ENCODE measurements around the gene CAMK1D.

The CAMK1D gene

GRCh38 chr10:12658526-12658925, 309.2 kb downstream of the CAMK1D start:
- H3K4me2 ChIP-seq (ENCODE audit: low read length) = no peak overlapping the region
- peaks cover 1% of the 10 kb centered on the region; the same call in 1 of the 2 replicates for H3K36me3 ChIP-seq (ENCODE audit: control insufficient read depth, low read length)
- no peaks in the 10 kb centered on the region for H3F3A ChIP-seq (ENCODE audit: control insufficient read depth, insufficient read depth)
- H3K4me1 ChIP-seq (ENCODE audit: control insufficient read depth, low read length) = no peaks in the 10 kb centered on the region
- no peaks in the 10 kb centered on the region for H3K9me2 ChIP-seq (replicated peaks; ENCODE audit: control insufficient read depth, low read length)
- no peak overlapping the region for H3K27ac ChIP-seq (ENCODE audit: low read depth, low read length)
- TF ChIP-seq EZH2phosphoT487 (IDR thresholded peaks at IDR 0.05; ENCODE audit: borderline replicate concordance, low read length) (no peak), CTCF (IDR thresholded peaks at IDR 0.05; ENCODE audit: low read depth, low read length, poor library complexity, severe bottlenecking) (no peak)
- H3K4me3 ChIP-seq (ENCODE audit: low read length) = no peak overlapping the region
- peaks cover 18% of the 10 kb centered on the region for H3K79me2 ChIP-seq (ENCODE audit: control insufficient read depth, low read length)
- H3K27me3 ChIP-seq (ENCODE audit: control insufficient read depth, low read length) = no peaks in the 10 kb centered on the region
- H4K20me1 ChIP-seq (ENCODE audit: control insufficient read depth, insufficient read depth, low read depth, low read length) = no peaks in the 10 kb centered on the region
- no peaks in the 10 kb centered on the region for H3K9me3 ChIP-seq (ENCODE audit: control insufficient read depth, insufficient read depth, low read length)

GRCh38 chr10:12659706-12660105, 310.4 kb downstream of the CAMK1D start:
- H3K4me2 ChIP-seq (ENCODE audit: low read length) = no peak overlapping the region
- no peaks in the 10 kb centered on the region for H3K27me3 ChIP-seq (ENCODE audit: control insufficient read depth, low read length)
- peaks cover 18% of the 10 kb centered on the region for H3K79me2 ChIP-seq (ENCODE audit: control insufficient read depth, low read length)
- H3K4me1 ChIP-seq (ENCODE audit: control insufficient read depth, low read length) = no peaks in the 10 kb centered on the region
- H4K20me1 ChIP-seq (ENCODE audit: control insufficient read depth, insufficient read depth, low read depth, low read length) = no peaks in the 10 kb centered on the region
- TF ChIP-seq EZH2phosphoT487 (IDR thresholded peaks at IDR 0.05; ENCODE audit: borderline replicate concordance, low read length) (no peak), CTCF (IDR thresholded peaks at IDR 0.05; ENCODE audit: low read depth, low read length, poor library complexity, severe bottlenecking) (no peak)
- no peak overlapping the region for H3K27ac ChIP-seq (ENCODE audit: low read depth, low read length)
- H3K36me3 ChIP-seq (ENCODE audit: control insufficient read depth, low read length) = no peaks in the 10 kb centered on the region; the same call in 1 of the 2 replicates
- no peaks in the 10 kb centered on the region for H3K9me3 ChIP-seq (ENCODE audit: control insufficient read depth, insufficient read depth, low read length)
- H3K9me2 ChIP-seq (replicated peaks; ENCODE audit: control insufficient read depth, low read length) = no peaks in the 10 kb centered on the region
- H3K4me3 ChIP-seq (ENCODE audit: low read length) = no peak overlapping the region
- no peaks in the 10 kb centered on the region for H3F3A ChIP-seq (ENCODE audit: control insufficient read depth, insufficient read depth)

DNA sequence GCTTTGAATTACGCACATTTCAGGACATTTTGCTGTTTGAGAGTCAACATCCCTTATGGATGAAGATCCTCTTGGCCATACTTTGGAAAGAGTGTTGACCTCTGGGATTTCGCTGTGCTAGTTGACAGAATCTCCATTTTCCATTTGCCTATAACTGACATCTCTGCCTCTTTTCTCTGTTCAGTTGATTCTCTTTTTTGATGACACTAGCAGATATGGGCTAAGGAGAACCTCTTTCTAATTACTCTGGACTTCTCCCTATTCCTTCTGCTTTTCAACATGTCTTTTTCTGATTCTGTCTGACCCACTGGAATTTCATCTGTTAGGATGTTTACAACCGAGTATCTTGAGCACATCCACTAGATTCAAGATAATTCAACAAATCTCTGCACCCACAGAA, 311.5 kb downstream of the CAMK1D start:
- H3K36me3 ChIP-seq (ENCODE audit: control insufficient read depth, low read length) = no peaks in the 10 kb centered on the region; the same call in 1 of the 2 replicates
- no peaks in the 10 kb centered on the region for H4K20me1 ChIP-seq (ENCODE audit: control insufficient read depth, insufficient read depth, low read depth, low read length)
- H3K9me2 ChIP-seq (replicated peaks; ENCODE audit: control insufficient read depth, low read length) = no peaks in the 10 kb centered on the region
- H3K4me2 ChIP-seq (ENCODE audit: low read length) = no peak overlapping the region
- no peaks in the 10 kb centered on the region for H3K27me3 ChIP-seq (ENCODE audit: control insufficient read depth, low read length)
- no peak overlapping the region for H3K4me3 ChIP-seq (ENCODE audit: low read length)
- no peaks in the 10 kb centered on the region for H3F3A ChIP-seq (ENCODE audit: control insufficient read depth, insufficient read depth)
- H3K27ac ChIP-seq (ENCODE audit: low read depth, low read length) = no peak overlapping the region
- TF ChIP-seq CTCF (IDR thresholded peaks at IDR 0.05; ENCODE audit: low read depth, low read length, poor library complexity, severe bottlenecking) (no peak), EZH2phosphoT487 (IDR thresholded peaks at IDR 0.05; ENCODE audit: borderline replicate concordance, low read length) (no peak)
- no peaks in the 10 kb centered on the region for H3K4me1 ChIP-seq (ENCODE audit: control insufficient read depth, low read length)
- peaks cover 17% of the 10 kb centered on the region for H3K79me2 ChIP-seq (ENCODE audit: control insufficient read depth, low read length)
- no peaks in the 10 kb centered on the region for H3K9me3 ChIP-seq (ENCODE audit: control insufficient read depth, insufficient read depth, low read length)

Measured in DOHH2 (cell line).